H9 (cell line): ENCODE results near the gene FAM149A. TPM values are rescaled to one million over a fixed set of nuclear protein-coding genes. Genes with fewer than 3 reads are reported as not detected.

ENCODE experiments used
- DNase-seq: peaks from one replicate; pipeline ENCODE4 v3.0.0-alpha.2; 2017
- H2AFZ ChIP-seq: one replicate; pipeline ENCODE4 v1.6.1; 2013; ENCODE audit warnings: mild to moderate bottlenecking, low read length, control low read depth, moderate library complexity
- H2AK5ac ChIP-seq: 2 replicates; pipeline ENCODE4 v1.6.1; 2013; ENCODE audit warnings: low read length, control low read depth, mixed read lengths; ENCODE audit not compliant: insufficient read length
- H2BK120ac ChIP-seq: one replicate; pipeline ENCODE4 v1.6.1; 2013; ENCODE audit warnings: low read depth, mild to moderate bottlenecking, low read length, control low read depth, inconsistent platforms; ENCODE audit not compliant: poor library complexity, severe bottlenecking
- H2BK12ac ChIP-seq: 2 replicates; pipeline ENCODE4 v1.6.1; 2013; ENCODE audit warnings: low read length, control low read depth, mixed read lengths, low read depth; ENCODE audit not compliant: insufficient read length
- H2BK15ac ChIP-seq: 2 replicates; pipeline ENCODE4 v1.6.1; 2013; ENCODE audit warnings: low read depth, low read length, control low read depth
- H2BK20ac ChIP-seq: one replicate; pipeline ENCODE4 v1.6.1; 2013; ENCODE audit warnings: low read depth, mild to moderate bottlenecking, low read length, control low read depth, inconsistent platforms; ENCODE audit not compliant: poor library complexity, severe bottlenecking
- H2BK5ac ChIP-seq: 2 replicates; pipeline ENCODE4 v1.6.1; 2013; ENCODE audit warnings: low read length, control low read depth, mixed read lengths; ENCODE audit not compliant: insufficient read length
- H3K14ac ChIP-seq: 2 replicates; pipeline ENCODE4 v1.6.1; 2013; ENCODE audit warnings: low read length, control low read depth; ENCODE audit not compliant: insufficient read depth
- H3K18ac ChIP-seq: 2 replicates; pipeline ENCODE4 v1.6.1; 2013; ENCODE audit warnings: low read depth, mild to moderate bottlenecking, mixed read lengths, low read length, control low read depth; ENCODE audit not compliant: insufficient read length
- H3K23ac ChIP-seq: 2 replicates; pipeline ENCODE4 v1.6.1; 2013; ENCODE audit warnings: low read length, control low read depth, mixed read lengths, low read depth; ENCODE audit not compliant: insufficient read length
- H3K23me2 ChIP-seq: 2 replicates; pipeline ENCODE4 v1.6.1; 2013; ENCODE audit warnings: low read depth, mild to moderate bottlenecking, mixed read lengths, low read length, control low read depth; ENCODE audit not compliant: insufficient read length, poor library complexity, severe bottlenecking
- H3K27ac ChIP-seq: 2 replicates; pipeline ENCODE4 v1.5.1; 2013; ENCODE audit warnings: low read length, control low read depth, mixed read lengths, low read depth; ENCODE audit not compliant: insufficient read length
- H3K27me3 ChIP-seq: 2 replicates; pipeline ENCODE4 v1.6.1; 2013; ENCODE audit warnings: low read length, control low read depth, inconsistent platforms; ENCODE audit not compliant: insufficient read depth
- H3K4ac ChIP-seq: 2 replicates; pipeline ENCODE4 v1.6.1; 2013; ENCODE audit warnings: low read depth, mild to moderate bottlenecking, control low read depth, inconsistent platforms, low read length, moderate library complexity
- H3K4me1 ChIP-seq: 2 replicates; pipeline ENCODE4 v1.6.1; 2013; ENCODE audit warnings: low read length, control low read depth, inconsistent platforms; ENCODE audit not compliant: insufficient read depth
- H3K4me2 ChIP-seq: 2 replicates; pipeline ENCODE4 v1.6.1; 2013; ENCODE audit warnings: low read length, control low read depth, mixed read lengths; ENCODE audit not compliant: insufficient read length, insufficient read depth
- H3K56ac ChIP-seq: 2 replicates; pipeline ENCODE4 v1.6.1; 2013; ENCODE audit warnings: low read depth, mild to moderate bottlenecking, mixed read lengths, low read length, control low read depth; ENCODE audit not compliant: insufficient read length
- H3K79me1 ChIP-seq: 2 replicates; pipeline ENCODE4 v1.6.1; 2013; ENCODE audit warnings: low read depth, mild to moderate bottlenecking, moderate library complexity, low read length, control low read depth, inconsistent platforms; ENCODE audit not compliant: insufficient read depth, poor library complexity, severe bottlenecking
- H3K79me2 ChIP-seq: 2 replicates; pipeline ENCODE4 v1.6.1; 2013; ENCODE audit warnings: low read length, control low read depth, inconsistent platforms; ENCODE audit not compliant: insufficient read depth
- H3K9ac ChIP-seq: 2 replicates; pipeline ENCODE4 v1.6.1; 2013; ENCODE audit warnings: low read length, control low read depth, mixed read lengths; ENCODE audit not compliant: insufficient read length; ENCODE audit errors: extremely low read depth
- H3K9me3 ChIP-seq: one replicate; pipeline ENCODE4 v1.6.1; 2013; ENCODE audit warnings: low read depth, low read length, inconsistent platforms; ENCODE audit not compliant: control insufficient read depth
- H3T11ph ChIP-seq: one replicate; pipeline ENCODE4 v1.6.1; 2013; ENCODE audit warnings: mild to moderate bottlenecking, low read length, control low read depth, inconsistent platforms
- H4K20me1 ChIP-seq: one replicate; pipeline ENCODE4 v1.6.1; 2013; ENCODE audit not compliant: control insufficient read depth, insufficient read length, insufficient read depth
- H4K5ac ChIP-seq: 2 replicates; pipeline ENCODE4 v1.6.1; 2013; ENCODE audit warnings: low read depth, mild to moderate bottlenecking, mixed read lengths, low read length, control low read depth; ENCODE audit not compliant: insufficient read length
- H4K8ac ChIP-seq: replicated peaks from 2 replicates; pipeline ENCODE4 v1.6.1; 2013; ENCODE audit warnings: low read length, control low read depth, mixed read lengths, low read depth; ENCODE audit not compliant: insufficient read length
- H4K91ac ChIP-seq: 2 replicates; pipeline ENCODE4 v1.6.1; 2013; ENCODE audit warnings: low read depth, mild to moderate bottlenecking, moderate library complexity, mixed read lengths, low read length, control low read depth; ENCODE audit not compliant: insufficient read length
- H3K27ac Mint-ChIP-seq, 3 experiments: 2 replicates in 2 of 3; 3 replicates in 1 of 3; pipeline ENCODE4 v1.8.0; 2020 to 2021; ENCODE audit warnings: mixed read lengths in 3 of 3, mild to moderate bottlenecking in 1 of 3, moderate library complexity in 1 of 3
- H3K27me3 Mint-ChIP-seq: 2 replicates; pipeline ENCODE4 v1.8.0; 2021; ENCODE audit warnings: low read depth, mild to moderate bottlenecking, moderate library complexity, mixed read lengths
- H3K36me3 Mint-ChIP-seq, 3 experiments: 2 replicates in 2 of 3; 3 replicates in 1 of 3; pipeline ENCODE4 v1.8.0; 2020 to 2021; ENCODE audit warnings: low read depth in 3 of 3, mixed read lengths in 3 of 3; ENCODE audit not compliant: insufficient read depth in 1 of 3
- H3K4me1 Mint-ChIP-seq, 2 experiments: 2 replicates each; pipeline ENCODE4 v1.8.0; 2020; ENCODE audit warnings: mixed read lengths in 2 of 2
- H3K4me3 Mint-ChIP-seq, 2 experiments: 2 replicates in 1 of 2; 3 replicates in 1 of 2; pipeline ENCODE4 v1.8.0; 2020 to 2021; ENCODE audit warnings: mild to moderate bottlenecking in 2 of 2, mixed read lengths in 2 of 2, moderate library complexity in 1 of 2
- H3K9me3 Mint-ChIP-seq, 2 experiments: 2 replicates in 1 of 2; 3 replicates in 1 of 2; pipeline ENCODE4 v1.8.0; 2020; ENCODE audit warnings: mild to moderate bottlenecking in 2 of 2, mixed read lengths in 2 of 2, moderate library complexity in 1 of 2
- WGBS: extraction: QIAGEN DNeasy Blood & Tissue Kit; methylation state at CpG from one replicate; pipeline ENCODE4 v1.1.7; 2013; ENCODE audit warnings: missing lambda C conversion rate, low lambda C conversion rate, mixed read lengths; ENCODE audit not compliant: insufficient read length; ENCODE audit errors: extremely low coverage; 5-methylcytosine and 5-hydroxymethylcytosine counted together
- total RNA-seq: library from RNA; stranded (reverse); gene quantifications from 2 replicates; pipeline ENCODE4 v1.2.1, GENCODE V29; 2021
- TF ChIP-seq, protein P1 (sequence below): fragments of 200-600 bp; sonication (generic); conservative IDR thresholded peaks from 3 replicates; pipeline ENCODE4 v1.8.0; 2021; ENCODE audit warnings: antibody characterized with exemption, mild to moderate bottlenecking

FAM149A gene
- total RNA-seq, 1 experiment from 2014 or later = 5.9 TPM

DNA sequence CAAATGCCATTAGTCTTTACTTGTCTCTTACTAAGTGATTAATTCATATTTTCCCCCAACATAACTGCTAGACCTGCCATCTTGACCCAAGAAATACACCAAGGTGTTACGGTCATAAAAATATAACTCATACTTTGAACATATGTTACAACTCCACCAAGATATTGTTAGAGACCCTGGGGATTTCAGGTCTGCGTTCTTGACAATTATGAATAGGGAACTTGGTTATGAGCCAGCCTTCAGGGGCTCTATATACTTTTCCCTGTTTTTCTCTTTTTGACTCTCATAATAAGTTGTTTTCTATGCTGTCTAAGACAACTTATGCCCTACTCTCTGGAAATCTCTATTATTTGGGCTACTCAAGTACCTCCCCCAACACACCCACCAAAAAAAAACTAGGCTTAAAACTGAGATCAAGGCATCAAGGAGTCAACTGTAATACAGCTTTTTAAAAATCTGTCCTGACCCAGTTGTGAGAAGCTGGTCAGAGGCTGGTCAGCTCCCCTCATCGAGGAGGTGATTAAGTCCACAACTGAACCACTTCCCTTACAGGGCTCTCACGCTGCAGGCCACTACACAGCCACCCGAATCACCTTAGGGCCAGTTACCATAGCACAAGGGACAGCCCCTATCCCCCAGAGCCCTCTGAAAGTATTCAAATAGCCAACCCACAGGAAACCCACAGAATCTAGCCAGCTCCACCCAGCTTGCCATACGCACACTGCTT is 46.1 kb upstream of the FAM149A start:
- Histone ChIP-seq H3K79me2 (no peaks in the 10 kb centered on the region), H3K27ac (no peak overlapping the region), H3K27me3 (no peaks in the 10 kb centered on the region), H4K5ac (no peak overlapping the region), H2AFZ (no peak overlapping the region), H4K20me1 (no peaks in the 10 kb centered on the region), H3K4ac (no peak overlapping the region), H2BK12ac (no peak overlapping the region), H3T11ph (no peak overlapping the region), H2BK15ac (no peak overlapping the region), H2BK5ac (no peak overlapping the region), H2BK20ac (no peak overlapping the region), H4K8ac (no peak overlapping the region), H3K18ac (no peak overlapping the region), H4K91ac (no peak overlapping the region), H3K4me2 (no peak overlapping the region), H3K4me1 (no peaks in the 10 kb centered on the region), H3K9me3 (no peaks in the 10 kb centered on the region), H3K23me2 (no peaks in the 10 kb centered on the region), H3K14ac (no peak overlapping the region), H3K9ac (no peak overlapping the region), H3K23ac (no peak overlapping the region), H3K79me1 (no peaks in the 10 kb centered on the region), H2BK120ac (no peak overlapping the region), H3K56ac (no peak overlapping the region), H2AK5ac (no peak overlapping the region)
- peaks cover 6 to 27% (median 6%) of the 10 kb centered on the region in 3 experiments; a peak in 6 of 7 replicates for H3K36me3 Mint-ChIP-seq
- DNase-seq = no peak
- TF ChIP-seq, protein P1, sequence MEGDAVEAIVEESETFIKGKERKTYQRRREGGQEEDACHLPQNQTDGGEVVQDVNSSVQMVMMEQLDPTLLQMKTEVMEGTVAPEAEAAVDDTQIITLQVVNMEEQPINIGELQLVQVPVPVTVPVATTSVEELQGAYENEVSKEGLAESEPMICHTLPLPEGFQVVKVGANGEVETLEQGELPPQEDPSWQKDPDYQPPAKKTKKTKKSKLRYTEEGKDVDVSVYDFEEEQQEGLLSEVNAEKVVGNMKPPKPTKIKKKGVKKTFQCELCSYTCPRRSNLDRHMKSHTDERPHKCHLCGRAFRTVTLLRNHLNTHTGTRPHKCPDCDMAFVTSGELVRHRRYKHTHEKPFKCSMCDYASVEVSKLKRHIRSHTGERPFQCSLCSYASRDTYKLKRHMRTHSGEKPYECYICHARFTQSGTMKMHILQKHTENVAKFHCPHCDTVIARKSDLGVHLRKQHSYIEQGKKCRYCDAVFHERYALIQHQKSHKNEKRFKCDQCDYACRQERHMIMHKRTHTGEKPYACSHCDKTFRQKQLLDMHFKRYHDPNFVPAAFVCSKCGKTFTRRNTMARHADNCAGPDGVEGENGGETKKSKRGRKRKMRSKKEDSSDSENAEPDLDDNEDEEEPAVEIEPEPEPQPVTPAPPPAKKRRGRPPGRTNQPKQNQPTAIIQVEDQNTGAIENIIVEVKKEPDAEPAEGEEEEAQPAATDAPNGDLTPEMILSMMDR = no peak
- no CpG with 5 or more reads among the region's 6 CpGs for WGBS
- peaks cover 13 to 15% of the 10 kb centered on the region in 2 experiments for H3K9me3 Mint-ChIP-seq
- H3K4me3 Mint-ChIP-seq = no peak overlapping the region; a peak in 1 of 5 replicates
- no peak overlapping the region for H3K27ac Mint-ChIP-seq
- peaks cover 3% of the 10 kb centered on the region in 2 experiments; a peak in 1 of 4 replicates for H3K4me1 Mint-ChIP-seq
- no peaks in the 10 kb centered on the region for H3K27me3 Mint-ChIP-seq
